HG03457 (cell line): ENCODE results near the gene JMJD4.
"Not testable (repeated sequence)": the region's sequence is repeated elsewhere in the genome, so short reads cannot be mapped to it uniquely, and the experiment has no call there.

Experiments used
- ATAC-seq: cut with Tn5 transposase; IDR thresholded peaks from one replicate; pipeline ENCODE4 v1.9.1; 2021; ENCODE audit warnings: moderate number of reproducible peaks; ENCODE audit not compliant: unreplicated experiment

JMJD4 gene

DNA sequence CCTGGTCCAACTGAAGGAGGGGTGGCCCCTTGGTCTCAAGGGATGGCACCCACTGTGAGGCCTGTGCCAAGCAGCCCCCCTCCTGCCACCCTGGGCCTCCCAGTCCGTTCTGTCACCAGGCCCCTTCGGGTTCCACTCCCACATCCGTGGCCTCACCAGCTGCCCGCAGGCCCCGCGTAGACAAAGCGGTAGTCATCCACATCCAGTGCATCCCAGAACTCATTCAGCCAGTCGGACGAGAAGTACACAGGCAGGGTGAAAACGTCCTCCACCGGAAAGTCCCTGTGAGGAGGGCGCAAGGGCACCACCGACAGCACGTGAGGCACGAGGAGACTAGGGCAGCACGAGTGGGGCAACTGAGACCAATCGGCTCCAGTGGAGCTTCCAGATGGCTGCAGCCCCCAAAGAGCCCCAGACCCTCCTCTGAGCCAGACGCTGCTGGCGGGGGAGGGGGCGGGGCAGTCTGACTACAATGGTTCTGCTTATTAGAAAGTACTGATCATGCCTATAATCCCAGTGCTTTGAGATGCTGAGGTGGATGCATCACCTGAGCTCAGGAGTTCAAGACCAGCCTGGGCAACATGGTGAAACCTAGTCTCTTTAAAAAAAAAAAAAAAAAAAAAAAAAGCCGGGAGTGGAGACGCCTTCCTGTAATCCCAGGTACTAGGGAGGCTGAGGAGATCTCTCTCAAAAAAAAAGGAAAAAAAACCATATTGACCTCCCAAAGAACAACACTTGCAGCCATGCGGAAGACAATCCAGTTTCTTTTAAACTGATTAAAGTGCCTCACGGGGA is 1.2 kb downstream of the JMJD4 start:
- ATAC-seq, result no peak

- ATAC-seq, result no peak
Observed at GRCh38 chr1:227733309-227733705, 1.8 kb downstream of the JMJD4 start.

GRCh38 chr1:227732586-227733308 is 2.4 kb downstream of the JMJD4 start:
- ATAC-seq, result no peak

DNA sequence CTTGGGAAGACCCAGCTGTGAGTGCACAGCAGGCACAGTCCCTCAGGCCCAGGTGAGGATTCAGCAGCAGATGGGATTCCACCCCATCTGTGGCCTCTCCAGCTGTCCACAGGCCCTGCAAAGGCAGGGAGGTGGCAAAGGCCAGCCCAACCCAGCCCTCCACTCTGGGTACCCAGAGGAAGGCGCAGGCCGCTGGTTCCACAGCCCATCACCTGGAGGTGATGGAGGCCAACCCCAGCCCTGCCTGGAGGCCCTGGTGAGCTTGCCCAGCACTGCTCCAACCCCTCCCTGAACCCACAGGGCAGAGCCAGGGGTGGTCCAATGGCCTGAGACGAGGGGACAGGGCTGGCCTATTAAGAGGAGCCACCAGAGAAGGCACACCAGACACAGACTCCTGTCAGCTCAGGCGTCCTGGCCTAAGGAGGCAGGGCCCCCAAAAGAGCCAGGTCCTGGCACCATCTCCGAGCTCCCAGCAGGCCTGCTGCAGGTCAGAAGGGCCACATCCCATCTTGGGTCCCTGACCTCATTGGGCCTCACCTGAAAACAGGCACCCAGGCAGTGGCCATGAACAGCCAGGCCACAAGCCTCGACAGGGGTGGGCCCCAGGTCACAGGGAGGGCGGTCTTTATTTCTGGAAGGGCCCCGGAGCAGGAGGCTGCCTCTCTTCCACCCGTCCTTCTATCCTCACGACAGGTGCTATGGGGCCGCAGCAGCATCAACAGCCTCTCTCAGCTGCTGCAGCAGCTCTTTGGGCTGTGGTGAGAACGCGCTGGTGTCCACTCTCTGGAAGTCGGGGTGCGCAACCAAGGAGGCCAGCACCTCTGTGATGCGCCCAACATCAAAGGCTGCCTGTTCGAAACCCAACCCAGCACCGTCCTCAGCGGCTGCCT is 3.2 kb downstream of the JMJD4 start:
- ATAC-seq, result no peak

DNA sequence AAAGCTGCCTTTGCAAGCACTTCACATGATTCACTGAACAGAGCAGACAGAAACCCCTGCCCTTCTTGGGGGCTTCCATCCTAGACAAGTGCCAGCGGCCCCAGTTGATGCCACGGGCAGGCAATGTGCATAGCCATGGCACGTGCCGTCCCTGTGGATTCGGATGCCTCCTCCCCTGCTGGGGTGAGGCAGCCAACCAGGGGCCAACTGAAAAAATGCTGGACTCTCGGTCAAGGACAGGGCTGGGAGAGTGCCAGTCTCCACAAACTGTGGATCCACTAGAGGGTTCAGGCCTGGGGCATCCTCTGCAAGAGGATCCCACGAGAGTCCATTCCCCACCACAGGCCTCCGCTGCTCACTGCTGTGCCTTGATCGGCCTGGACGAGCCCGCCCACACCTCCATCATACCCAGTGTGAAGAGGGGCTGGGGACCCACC is 3.8 kb downstream of the JMJD4 start:
- no peak for ATAC-seq

DNA sequence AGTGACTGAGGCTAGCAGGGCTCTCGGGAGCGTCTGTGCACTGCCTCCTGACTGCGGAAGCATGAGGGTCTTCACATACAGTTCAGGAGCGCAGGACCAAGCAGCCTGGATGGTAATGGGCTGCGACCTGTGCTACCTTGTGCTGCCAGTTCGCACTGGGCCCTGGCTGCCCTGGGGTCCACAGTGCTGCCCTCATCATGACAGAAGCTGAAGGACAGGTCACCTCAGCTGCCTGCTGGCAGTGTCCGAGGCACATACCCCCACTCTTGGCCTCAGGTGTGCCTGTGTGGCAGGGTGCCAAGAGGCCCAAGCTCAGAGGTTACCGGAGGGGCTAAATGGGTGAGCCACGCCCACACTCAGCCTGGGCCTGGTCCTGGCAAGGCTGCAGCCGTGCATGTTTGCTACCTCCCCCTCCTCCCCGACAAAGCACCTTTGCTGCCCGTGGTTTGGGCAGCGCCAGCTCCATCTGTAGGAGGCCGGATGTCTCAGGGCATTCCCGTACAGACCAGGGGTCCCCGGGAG is 4.4 kb downstream of the JMJD4 start:
- ATAC-seq, result no peak

DNA sequence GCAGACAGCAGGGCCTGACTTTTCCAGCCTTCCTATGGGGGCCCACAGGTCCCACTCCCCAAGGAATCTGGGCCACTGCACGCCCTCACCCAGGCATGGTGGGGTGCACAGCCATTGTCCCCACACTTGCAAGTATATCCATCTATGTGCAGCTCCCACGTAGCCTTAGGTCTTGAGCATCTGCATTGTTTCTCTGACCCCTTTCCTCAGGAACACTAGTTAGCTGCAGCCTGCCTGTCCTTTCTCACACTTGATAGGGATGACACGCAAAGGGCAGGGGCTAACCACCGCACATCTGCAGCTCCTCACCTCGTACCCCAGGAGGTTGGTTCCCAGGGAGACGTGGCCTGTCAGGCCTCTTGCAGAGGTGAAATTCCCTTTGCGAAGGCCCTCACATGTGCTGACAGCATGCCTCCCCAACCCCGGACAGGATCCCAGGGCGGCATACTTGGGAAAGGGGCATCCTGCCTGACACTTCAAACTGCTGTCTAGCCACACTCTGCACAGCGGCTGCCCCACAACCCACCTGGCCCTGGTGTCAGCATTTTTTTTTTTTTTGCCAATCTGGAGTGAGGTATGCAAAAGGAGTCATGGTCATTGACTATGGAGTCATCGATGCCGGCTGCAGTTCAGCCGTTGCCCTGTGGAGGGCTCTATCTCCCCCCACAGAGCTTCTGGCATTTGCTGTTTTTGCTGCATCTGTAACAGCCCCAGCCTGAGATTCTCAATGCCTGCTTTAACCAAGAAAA is 5.0 kb downstream of the JMJD4 start:
- ATAC-seq, result no peak

GRCh38 chr1:227729144-227729880 is 5.8 kb downstream of the JMJD4 start:
- no peak for ATAC-seq

DNA sequence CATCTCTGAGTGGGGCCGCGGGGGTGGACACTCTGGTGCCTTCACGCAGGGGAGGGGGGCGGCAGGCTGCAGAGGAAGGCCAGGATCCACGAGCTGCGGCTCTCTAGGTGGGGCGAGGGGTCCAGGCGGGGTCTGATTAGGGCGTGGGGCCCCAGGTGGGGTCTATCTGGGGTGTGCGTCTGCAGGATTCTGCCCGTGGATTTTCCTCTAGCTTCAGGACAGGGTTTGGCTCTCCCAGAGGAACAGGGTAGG is 6.3 kb downstream of the JMJD4 start:
- no peak for ATAC-seq

GRCh38 chr1:227728059-227728891 is 6.8 kb downstream of the JMJD4 start:
- ATAC-seq, result no peak

GRCh38 chr1:227726924-227727599 is 8.0 kb downstream of the JMJD4 start:
- no peak for ATAC-seq

DNA sequence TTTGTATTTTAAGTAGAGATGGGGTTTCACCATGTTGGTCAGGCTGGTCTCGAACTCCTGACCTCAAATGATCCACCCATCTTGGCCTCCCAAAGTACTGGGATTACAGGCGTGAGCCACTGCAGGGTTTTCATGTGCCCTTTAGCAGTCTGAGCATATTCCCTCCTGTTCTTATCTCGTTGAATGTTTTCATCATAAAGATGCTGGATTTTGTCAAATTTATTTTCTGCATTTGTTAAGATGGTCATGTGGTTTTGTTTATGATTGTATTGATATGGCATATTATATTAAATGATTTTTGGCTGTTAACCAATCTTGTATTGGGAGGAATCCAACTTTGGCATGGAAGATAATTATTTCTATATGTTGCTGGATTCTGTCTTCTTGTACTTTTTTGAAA is 8.8 kb downstream of the JMJD4 start:
- no peak for ATAC-seq

GRCh38 chr1:227725046-227725445 is 10.1 kb downstream of the JMJD4 start:
- ATAC-seq, result no peak

DNA sequence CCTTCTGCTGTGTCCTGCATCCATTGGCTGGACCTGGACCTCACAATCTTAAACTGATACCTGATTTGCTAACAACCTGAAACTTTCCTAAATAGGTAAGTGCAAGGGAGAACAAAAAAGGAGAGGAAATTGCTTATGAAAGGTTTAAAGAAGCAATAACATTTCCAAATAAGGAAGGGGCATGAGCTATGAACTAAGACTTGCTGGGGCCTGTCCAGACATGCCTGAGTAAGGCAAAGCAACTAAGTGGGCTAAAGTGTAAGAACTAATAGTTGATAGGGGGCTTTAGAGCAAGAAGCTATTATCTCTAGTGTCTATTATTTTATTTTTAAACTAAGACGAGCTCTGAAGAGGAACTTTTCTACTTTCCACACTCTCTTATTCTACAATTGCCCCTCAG is 11.6 kb downstream of the JMJD4 start:
- ATAC-seq, result no peak

DNA sequence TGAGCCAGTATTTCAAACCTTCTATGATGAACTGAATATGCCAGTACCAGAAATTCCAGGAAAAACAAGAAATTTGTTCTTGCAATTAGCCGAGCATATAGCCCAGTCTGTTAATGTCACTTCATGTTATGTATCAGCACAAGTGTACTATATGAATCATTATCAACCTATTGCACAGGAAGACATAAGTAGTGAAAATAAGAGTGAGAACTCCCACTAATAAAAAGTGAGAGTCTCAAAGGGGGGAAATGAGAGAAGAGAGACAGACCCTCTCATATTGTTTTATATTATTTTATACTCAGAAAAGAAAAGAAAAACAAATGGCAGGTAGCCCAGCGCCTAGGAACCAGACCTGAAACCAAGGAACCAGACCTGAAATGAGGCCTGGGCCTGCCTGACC is 16.2 kb downstream of the JMJD4 start:
- no peak for ATAC-seq

- ATAC-seq, result no peak
Observed at GRCh38 chr1:227712648-227713047, 22.5 kb downstream of the JMJD4 start.

DNA sequence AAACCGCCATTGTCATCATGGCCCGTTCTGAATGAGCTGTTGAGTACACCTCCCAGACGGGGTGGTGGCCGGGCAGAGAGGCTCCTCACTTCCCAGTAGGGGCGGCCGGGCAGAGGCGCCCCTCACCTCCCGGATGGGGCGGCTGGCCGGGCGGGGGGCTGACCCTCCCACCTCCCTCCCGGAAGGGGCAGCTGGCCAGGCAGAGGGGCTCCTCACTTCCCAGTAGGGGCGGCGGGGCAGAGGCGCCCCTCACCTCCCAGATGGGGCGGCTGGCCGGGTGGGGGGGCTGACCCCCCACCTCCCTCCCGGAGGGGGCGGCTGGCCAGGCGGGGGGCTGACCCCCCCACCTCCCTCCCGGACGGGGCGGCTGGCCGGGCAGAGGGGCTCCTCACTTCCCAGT is 24.6 kb downstream of the JMJD4 start:
- not testable (repeated sequence) for ATAC-seq

GRCh38 chr1:227709451-227709850 is 25.7 kb downstream of the JMJD4 start:
- ATAC-seq, result no peak

DNA sequence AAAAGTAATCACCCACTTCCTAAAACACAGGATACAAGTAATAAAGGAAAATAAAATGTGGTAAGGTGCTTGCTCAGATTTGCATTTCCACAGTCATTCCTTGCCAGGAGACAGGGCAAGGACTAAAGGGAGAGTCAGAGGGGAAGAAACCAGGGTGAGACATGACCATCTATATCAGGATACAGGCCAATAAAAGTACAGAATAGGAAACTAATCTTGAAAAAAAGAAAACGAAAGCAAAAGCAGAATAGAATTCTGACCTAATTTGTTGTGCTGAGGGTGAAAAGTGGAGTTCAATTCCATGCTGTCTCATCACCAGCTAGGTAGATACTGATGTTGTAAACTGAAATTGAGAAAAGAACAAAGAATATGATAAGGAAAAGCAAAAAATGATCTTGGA is 27.3 kb downstream of the JMJD4 start:
- no peak for ATAC-seq
